22Rv1 (cell line): ENCODE measurements around the gene FBN2.

Experiments
- H3K27ac ChIP-seq: fragments of 450-650 bp; 2 replicates; pipeline ENCODE4 v1.5.1; 2017
- CTCF ChIP-seq: fragments of 450-650 bp; IDR thresholded peaks from 2 replicates; pipeline ENCODE4 v1.5.1; 2017; ENCODE audit warnings: mild to moderate bottlenecking
- ZFX ChIP-seq: fragments of 450-650 bp; IDR thresholded peaks from 2 replicates; pipeline ENCODE4 v1.6.1; 2017; ENCODE audit warnings: antibody characterized with exemption, borderline replicate concordance

The FBN2 gene

GRCh38 chr5:128491291-128491690 is 46.8 kb downstream of the FBN2 start:
- no peak overlapping the region for H3K27ac ChIP-seq
- no peak for TF ChIP-seq ZFX
- no peak for TF ChIP-seq CTCF

- TF ChIP-seq ZFX (no peak), CTCF (no peak)
- H3K27ac ChIP-seq, result no peak overlapping the region
These were observed 47.3 kb downstream of the FBN2 start for GRCh38 chr5:128490761-128491160.

GRCh38 chr5:128487041-128487440 is 51.0 kb downstream of the FBN2 start:
- TF ChIP-seq CTCF (no peak), ZFX (no peak)
- H3K27ac ChIP-seq, result no peak overlapping the region

GRCh38 chr5:128483738-128484137 is 54.3 kb downstream of the FBN2 start:
- no peak for TF ChIP-seq ZFX
- TF ChIP-seq CTCF, result no peak
- no peak overlapping the region for H3K27ac ChIP-seq

GRCh38 chr5:128480906-128481633 is 57.0 kb downstream of the FBN2 start:
- no peak for TF ChIP-seq ZFX
- TF ChIP-seq CTCF, result no peak
- no peak overlapping the region for H3K27ac ChIP-seq

GRCh38 chr5:128480158-128480557 is 57.9 kb downstream of the FBN2 start:
- TF ChIP-seq ZFX, result no peak
- no peak for TF ChIP-seq CTCF
- no peak overlapping the region for H3K27ac ChIP-seq
